Activated CD8-positive, alpha-beta memory T cell treated with anti-CD3 and anti-CD28 coated beads for 24 hours (primary cell): ENCODE measurements around the gene POLE4.

ENCODE experiments used
- DNase-seq: peaks from one replicate; pipeline ENCODE4 v3.0.0-alpha.2; 2020

POLE4 gene, protein sequence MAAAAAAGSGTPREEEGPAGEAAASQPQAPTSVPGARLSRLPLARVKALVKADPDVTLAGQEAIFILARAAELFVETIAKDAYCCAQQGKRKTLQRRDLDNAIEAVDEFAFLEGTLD

DNA sequence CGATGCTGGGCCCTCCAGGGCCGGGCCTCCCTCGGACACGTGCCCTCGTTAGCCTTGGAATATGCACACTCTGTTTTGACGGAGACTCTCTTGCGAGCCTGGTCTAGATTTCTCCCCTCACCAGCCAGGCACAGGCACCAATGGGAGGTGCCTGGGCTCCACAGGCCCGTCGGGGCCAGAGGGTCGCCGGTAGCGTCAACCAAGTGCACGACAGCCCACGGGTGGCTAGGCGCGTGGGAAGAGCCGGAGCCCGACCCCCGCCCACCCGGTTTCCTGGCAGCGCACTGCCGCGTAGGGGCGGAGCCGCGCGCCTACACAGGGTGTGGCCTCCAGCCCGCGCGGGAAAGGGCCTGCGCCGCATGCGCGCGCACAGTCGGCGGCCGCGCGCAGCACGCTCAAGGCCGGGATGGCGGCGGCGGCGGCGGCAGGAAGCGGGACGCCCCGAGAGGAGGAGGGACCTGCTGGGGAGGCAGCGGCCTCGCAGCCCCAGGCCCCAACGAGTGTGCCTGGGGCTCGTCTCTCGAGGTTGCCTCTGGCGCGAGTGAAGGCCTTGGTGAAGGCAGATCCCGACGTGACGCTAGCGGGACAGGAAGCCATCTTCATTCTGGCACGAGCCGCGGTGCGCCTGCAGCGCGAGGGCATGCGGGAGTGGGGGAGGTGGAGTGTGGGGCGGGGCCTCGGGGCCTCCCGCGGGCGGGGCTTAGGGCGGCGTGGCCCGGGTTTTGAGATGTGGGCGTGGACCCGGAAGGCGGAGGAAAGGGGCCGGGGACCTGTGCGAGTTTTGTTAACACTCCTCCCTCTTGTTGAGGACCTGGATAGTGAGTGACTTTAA lies at the start of gene POLE4:
POLE4 (plus strand) TSS at position 370 of the 832 bp plus-strand sequence; CDS start at position 407, 37 bp downstream.
- DNase-seq = peak; percentile 98

DNA sequence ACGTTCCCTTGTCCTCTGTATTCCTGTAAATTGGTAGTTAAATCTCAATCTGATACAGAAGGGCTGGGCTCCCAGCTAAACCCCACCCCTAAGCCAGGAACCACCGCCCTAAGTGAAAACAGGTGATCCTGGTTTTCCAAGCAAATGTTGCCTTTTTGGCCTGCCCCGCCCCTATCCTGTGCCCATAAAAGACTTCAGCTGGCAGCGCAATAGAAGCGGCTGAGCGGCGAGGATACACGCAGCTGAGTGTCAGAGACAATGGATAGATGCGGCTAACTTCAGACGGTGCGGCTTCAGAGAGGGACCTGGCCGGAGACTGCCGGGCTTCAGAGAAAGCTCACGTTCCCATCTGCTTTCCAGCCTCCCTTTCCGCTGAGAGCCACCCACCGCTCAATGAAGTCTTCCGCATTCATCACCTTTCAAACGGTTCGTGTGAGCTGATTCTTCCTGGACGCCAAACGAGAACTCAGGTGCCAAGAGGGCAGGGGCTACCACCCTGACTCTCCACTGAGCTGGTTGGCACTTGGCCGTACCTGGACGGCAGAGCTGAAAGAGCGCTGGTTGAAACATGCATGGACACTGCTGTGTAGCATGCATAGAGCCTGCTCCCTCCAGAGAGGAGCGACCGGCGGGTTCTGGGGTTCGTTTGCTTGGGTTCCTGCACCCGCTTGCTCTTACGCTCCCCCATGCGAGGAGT lies 49.5 kb upstream of the POLE4 start:
- no peak for DNase-seq

DNA sequence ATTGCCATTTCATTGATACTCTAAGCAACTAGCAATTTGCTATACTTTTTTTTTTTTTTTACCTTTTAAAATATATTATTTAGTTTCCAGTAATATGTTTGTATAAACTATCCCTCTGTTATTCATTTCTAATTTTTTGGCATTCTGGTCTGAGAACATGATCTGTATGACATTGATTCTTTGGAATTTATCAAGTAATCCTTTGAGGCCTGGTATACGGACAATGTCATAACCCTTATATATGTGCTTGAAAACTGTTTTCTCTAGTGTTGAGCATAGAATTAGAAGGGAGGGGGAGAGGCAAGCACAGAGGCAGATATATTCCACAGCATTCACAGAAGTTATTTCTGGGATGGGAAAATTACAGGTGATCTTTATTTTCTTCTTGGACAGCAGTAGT lies 48.2 kb upstream of the POLE4 start:
- no peak for DNase-seq

DNA sequence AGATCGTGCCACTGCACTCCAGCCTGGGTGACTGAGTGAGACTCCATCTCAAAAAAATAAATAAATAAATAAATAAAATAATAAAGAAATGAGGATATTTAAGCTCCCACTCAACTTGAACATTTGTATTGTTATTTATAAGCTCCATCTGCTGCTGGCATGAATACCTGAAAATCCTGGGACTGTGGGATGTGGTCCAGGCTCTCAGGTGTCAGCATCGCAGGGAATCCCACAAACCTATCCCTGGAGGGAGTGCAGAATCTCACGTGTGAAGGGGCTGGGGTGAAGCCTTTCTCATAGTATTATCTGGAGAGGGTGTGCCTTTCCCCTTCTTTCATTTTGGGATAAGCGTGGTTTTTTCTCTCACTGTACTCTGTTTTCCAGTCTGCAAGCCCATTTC lies 47.4 kb upstream of the POLE4 start:
- no peak for DNase-seq

DNA sequence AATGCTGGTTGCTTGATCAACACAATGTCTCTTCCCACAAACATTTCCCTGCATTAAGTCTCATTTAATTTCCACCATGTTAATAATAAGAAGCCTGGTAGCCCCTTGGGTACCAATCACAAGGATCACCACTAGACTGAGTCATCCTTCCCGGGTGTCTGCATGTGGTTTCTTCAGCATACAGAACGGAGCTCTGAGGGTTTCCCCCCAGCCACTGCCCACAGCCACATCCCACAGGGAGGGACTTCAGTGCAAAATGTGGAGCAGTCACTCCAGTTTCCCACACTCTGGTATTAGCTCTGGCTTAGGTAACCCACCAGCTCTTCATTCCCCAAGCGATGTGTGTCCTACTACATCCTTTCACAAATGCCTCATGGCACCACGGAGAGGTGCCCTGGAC lies 42.7 kb upstream of the POLE4 start:
- no peak for DNase-seq

DNA sequence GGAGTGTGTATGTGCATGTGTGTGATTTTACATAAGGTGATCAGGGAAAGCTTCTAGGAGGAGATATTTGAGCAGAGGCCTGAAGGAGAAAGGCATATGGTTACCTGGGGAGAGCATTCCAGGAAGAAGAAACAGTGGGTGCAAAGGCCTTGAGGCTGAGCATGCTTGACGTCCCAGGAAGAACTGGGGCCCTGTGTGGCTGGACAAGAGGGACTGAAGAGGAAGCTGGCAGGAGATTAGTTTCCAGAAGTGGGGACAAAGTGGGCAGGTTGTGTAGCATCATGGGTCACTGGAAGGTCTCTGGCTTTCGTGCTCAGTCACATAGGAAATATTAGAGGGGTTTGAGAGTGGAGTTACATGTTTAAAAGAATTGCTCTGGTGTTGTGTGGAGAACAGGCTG lies 42.0 kb upstream of the POLE4 start:
- no peak for DNase-seq

DNA sequence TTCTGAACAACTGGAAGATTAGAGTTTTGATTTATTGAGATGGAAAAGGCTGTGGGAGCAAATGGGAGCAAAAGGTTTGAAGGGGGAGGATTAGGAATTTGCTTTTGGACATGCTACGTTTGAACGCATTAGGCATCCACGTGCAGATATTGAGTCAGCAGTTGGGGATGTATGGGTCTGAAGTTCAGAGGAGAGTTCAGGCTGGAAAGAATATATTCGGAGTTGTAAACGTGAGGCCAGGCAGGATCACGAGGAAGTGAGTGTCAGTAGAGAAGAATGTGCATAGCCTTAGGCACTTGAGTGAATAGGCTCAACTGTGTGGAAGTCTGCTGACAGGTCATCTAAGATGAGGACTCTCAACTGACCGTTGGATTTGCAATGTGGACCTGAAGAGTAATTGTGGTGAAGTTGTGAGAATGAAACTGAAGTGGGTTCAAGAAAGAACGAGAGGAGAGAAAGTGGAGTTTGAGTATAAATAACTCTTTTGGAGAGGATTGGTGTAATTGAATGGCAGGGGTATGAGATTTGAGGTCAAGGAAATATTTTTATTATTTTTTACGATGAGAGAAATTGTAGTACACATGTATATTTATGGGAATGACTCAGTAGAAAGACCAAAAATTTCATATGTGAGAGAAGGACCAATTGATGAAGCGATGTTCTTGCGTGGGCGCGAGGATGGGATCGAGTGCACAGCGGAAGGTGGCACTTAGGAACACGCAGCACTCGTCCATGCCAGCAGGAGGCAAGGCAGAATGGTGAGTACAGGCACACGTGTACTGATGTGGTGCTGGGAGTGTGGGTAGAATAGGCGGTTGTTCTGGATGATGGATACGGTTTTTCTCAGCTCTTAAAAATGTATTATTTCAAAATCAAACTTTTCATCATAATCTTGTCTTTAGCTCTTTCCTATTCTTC lies 40.5 kb upstream of the POLE4 start:
- no peak for DNase-seq

DNA sequence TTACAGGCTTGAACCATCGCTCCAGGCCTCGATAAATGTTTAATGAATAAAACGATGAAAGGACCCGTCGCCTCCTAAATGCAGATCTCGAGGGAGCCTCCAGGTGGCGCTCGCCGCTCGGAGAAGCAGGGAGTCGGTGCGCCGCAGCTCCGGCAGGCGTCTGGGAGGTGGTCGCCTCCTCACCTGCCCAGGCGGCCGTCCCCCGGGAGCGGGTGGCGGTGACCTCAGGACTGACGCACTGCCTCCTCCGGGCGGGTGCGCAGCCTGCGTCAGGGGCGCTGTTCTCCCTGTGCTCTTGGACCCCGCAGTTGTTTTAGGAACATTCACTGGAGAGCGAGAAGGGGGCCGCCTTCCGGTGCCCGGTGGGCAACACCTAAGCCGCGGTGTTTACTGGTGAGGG lies 38.6 kb upstream of the POLE4 start:
- peak; percentile 90 for DNase-seq

DNA sequence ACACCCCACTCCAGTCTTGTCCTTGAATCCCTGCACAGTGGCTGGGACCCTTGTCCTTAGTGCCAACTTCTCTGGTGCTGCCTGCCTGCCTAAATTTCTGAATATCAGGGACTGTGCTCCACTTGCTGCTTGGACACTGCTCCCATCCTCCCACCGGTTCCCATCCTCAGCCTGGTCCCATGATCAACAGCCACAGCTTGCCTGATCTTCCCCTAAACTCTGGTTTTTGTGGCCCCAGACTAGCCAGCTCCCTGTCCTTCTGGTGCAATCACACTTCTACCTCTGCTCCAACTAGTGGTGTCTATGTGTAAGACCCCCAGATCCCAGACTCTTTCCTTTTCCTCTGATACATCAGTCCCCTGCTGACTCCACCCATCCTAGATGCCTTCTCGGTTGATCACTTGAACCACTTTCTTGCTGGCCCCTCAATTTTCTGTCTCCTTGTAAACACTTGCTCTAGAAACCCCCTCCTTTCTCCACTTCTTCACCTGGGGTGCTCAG lies 37.2 kb upstream of the POLE4 start:
- DNase-seq = no peak

DNA sequence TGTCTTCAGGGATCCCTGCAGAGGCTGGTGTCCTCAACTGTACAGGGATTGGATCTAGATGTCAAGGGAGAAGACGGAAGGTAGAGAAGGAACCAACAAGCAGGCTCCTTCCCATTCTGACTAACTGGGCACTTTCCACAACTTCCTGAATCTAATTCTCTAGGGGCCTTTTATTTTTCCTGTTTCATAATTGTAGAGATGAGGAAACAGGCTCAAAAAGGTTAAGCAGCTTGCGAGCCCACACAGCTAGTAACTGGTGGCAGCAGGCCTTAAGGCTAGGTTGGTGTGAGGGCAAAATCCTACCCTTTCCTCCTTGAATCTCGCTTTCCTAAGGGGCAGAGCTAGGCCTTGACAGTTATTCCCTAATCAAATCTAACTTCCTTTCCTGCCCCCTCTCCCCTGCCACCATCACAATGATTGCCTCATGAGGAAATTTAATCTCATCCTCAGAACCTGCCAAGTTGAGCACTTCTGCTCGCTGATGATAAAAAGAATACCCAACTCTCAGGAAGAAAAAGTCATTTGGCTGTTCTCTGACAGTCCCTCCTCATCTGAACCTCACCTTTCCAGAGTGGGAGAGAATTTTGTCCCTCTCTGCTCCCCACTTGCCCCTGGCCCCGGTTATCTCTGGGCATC lies 35.7 kb upstream of the POLE4 start:
- DNase-seq = no peak

DNA sequence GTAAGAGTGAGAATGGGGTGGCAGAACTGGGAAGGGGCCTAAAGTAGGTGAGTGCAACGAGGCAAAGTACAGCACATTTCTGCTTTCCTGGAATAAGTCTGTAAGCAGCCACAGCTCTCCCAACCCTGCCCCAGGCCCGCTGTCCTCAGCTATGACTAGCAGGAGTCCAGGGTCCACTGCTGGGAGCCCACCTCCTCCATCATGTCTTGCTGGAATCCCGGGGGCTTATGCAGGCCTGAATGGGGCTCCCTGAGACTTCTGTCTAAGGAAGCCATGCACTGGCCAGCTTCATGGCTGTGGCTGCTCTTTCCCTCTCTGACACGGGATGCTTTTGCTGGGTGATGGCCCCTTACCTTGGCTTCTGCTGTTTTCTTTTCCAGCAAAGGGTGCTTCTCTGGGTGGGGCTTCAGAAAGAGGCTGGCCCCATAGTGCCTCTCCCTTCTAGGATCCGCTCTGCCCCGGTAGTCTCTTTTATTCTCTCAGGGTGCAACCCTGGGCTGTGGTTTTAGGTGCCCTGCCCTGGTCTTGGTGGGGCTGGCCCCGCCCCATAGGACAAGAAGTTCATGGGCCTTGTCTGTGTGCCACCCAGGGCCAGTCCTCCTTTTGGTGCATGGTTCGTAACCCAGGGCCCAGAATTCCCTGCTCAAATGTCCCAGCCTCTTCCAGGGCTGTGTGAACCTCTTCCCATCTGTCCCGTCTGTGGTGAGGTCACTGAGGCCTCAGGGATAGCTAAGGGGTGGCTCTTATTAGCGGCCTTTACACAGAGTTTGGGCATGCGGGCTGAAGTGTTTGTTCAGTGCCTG lies 33.8 kb upstream of the POLE4 start:
- no peak for DNase-seq

DNA sequence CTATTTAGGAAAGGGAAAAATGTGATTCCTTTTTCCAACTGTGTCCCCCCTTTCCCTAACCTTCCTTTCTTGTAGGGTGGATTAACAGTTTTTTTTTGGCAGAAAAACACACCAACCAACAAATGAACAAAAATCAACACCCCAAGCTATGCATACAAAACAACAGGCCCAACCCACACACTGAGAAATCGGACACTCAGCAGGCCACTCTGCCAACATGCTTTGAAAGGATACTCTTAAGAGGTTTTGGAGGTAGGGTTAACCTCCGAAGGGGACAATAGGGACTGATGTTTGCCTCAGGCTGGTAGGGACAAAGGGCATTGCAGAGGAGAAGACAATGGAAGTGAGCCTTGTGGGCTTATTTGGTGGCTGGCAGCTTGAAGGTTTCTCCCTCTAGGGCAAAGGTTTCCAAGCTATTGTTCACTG lies 33.1 kb upstream of the POLE4 start:
- no peak for DNase-seq

DNA sequence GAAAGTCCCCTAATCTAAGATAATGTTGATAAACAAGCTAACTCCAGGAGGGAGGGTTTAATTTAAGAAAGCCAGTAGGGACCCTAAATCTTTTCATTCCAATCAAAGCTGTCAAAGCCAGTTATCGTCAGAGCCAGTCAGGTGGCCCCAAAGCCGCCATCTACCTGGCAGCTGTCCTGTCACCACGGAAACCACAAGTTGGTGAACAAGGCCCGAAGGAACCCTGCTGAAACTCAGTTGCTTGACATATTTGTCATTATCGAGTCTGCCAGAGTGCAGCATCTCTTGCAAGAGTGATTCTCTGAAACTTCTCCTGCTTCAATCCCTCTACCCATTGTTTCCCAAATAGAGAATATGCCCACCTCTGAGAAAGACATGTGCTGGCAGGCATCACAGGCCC lies 30.8 kb upstream of the POLE4 start:
- DNase-seq = no peak

DNA sequence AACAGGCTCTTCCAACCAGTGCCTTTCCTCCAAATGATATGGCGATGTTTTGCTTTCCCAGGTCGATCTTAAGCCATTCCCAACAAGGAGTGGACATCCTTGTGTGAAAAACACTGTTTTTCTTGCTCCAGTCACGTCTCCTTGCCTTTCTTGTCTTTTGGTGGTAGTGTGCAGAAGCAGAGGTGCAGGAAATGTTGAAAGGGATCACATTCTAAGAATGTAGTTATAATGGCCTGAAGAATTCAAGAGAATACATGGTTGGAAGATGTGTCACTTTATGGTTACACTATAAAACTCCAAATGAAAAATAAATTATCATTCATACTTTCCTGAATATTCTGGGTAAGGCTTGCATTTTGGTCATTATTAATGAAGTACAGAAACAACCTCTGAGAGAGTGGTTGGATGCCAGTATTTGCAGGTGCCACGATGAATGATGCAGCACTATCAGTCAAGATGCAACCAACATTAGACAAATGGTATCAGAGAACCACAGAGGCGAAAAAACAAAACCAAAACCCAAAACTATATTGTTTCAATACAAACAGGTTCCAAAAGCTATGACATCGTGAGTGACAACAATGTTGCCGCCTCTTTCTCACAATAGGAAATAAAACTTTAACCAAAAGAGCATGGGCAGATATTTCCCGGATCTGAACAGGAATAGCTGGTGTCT lies 27.5 kb upstream of the POLE4 start:
- DNase-seq = no peak

DNA sequence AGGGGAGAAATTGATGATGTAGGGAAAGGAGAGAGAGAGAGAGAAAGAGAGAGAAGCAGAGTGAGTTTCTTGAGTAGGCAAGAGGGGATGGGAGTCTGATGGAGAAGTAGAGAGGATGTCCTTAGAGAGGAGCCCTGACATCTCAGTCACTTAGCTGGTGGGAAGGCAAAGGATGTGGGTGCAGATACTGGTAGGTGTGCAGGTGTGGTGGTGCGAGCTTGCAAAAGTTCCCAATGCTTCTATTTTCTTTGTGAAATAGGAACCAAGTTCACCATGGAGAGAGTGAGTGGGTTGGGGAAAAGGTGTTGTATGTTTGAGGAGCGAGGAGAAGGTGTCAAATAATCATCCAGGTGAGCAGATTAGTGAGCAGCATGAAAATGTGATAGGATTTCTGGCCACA lies 26.5 kb upstream of the POLE4 start:
- no peak for DNase-seq

DNA sequence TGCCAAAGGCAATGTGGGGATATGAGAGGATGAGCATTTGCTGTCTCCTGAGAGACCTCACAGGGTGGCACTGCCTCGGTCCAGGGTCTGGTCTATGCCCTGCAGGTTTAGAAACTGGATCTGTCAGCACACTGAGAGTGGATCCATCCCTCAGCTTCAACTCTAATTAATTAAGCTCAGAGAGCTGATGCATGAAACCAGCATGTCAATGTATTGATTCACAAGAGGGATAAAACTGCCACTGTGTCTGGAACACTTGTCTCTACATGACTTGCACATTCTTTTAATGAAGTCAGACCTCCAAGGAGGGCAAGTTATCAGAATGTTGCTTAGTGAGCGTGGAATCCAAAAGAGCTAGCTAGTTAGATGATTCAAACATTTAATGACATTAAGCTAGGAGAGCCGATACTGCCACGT lies 22.5 kb upstream of the POLE4 start:
- DNase-seq = no peak

DNA sequence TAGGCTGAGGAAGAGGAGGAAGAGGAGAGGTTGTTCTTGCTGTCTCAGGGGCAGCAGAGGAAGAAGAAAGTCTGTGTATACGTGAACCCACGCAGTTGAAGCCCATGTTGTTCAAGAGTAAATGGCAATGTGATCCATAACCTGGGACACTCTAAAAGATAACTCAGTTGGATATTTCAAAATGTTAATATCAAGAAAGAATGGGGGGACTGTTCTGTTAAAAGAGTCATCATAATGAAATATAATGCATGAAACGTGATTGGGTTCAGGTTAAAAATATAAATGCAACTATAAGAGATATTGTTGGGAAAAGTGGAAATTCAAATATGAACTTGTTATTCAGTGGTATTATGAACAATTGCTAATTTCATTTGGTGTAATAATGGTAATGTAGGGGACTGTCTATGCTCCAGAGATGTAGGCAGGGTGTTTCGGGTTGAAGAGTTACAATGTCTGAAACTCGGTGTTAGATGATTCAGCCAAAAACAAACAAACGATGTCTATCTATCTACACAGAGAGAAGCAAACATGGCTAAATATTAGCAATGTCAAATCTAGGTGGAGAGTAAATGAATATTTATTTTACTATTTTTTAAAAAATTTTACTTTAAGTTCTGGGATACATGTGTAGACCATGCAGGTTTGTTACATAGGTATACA lies 21.1 kb upstream of the POLE4 start:
- DNase-seq = no peak

DNA sequence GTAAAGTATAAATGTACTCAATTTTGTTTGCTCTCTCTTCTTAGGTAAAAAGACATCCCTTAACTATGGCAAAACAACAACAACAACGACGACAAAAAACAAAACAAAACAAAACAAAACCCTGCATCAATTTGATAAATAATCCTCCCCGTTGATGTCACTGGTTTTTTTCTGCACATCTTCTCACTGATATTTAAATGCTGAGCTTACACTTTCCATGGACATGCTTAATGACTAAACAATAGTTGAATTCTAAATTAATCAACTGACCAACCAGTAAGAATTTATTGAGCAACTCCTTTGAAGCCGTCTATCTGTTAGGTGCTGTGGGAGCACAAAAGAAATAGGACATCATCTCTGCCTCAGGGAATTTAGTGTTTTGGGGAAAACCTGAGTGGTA lies 20.2 kb upstream of the POLE4 start:
- DNase-seq = no peak

DNA sequence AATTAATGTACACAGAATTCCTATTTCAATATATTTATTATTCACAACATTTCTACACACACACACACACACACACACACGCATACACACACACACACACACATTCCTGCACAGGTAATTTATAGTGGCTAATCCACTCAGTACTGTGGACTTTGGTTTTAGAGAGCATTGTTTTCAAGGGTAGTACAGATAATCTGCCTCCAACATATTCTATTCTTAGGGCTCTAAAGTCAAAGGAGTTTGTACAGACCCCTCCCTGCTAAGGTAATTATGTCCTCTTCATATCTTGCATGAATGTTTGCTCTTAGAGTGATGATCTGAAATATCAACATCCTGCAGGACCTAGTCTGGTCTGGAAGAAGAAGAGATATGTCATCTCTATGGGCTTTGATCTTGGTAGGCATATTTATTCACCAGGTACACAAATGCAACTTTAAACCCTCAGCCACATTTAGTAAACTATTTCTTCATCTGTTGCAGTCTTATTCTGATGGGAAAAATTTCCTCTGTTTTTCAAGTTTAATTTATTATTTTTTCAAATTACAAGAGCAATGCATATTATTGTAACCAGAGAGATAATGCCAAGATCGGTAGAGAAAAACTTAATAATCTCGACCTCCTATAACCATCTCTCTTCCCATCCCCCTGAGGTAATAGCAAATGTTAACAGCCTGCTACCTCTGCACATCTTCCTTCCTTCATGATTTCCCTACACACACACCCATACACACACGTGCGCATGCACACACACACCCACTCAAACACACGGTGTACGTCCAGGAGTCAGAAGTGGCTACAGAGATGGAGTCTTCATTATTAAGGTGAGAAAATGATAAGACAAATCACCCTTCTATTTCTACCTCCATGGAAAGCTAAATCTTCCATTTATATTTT lies 18.3 kb upstream of the POLE4 start:
- no peak for DNase-seq
